Vein endothelial cell (primary cell): Measurements from ENCODE around the gene PLEKHH1. TPM values are rescaled to one million over a fixed set of nuclear protein-coding genes. Genes with fewer than 3 reads are reported as not detected.

ENCODE experiments used
- small RNA-seq: library from RNA; depleted of rRNA; stranded (forward); fragments of <200 nt; gene quantifications from one replicate; pipeline ENCODE3, GENCODE V24; 2012
- total RNA-seq: library from RNA; depleted of rRNA; stranded (reverse); fragments of >200 nt; gene quantifications from 2 replicates; pipeline ENCODE4 v1.2.3, GENCODE V29; 2012

Gene PLEKHH1
- total RNA-seq, result 0.10 and 0.33 TPM in 2 replicates

GRCh38 chr14:67532998-67533753 is at the start of gene PLEKHH1:
PLEKHH1 (plus strand) TSS chr14:67533290; CDS start chr14:67541868, 8,578 bp downstream.

GRCh38 chr14:67487937-67488893 is 44.9 kb upstream of the PLEKHH1 start, which contains the start of gene TMEM229B:
TMEM229B (minus strand) TSS chr14:67488721; CDS start chr14:67473923, 14,798 bp downstream.

GRCh38 chr14:67599698-67600561 is 66.8 kb downstream of the PLEKHH1 start, which contains the start of gene PIGH:
PIGH (minus strand) TSS chr14:67600268; CDS start chr14:67600203, 65 bp downstream.

GRCh38 chr14:67619446-67620216 is 86.5 kb downstream of the PLEKHH1 start, which contains the start of gene ARG2:
ARG2 (plus strand) TSS chr14:67619920; CDS start chr14:67619978, 58 bp downstream.

Small RNA genes lying within 50 kb of the gene (small RNA-seq; reads per million reads assigned to genes)
- gene AL132640.3 (not detected), gene RF00019 (not detected)

Other genes with a start within 250 kb of the PLEKHH1 start
- gene ATP6V1D, start 173.5 kb upstream of the PLEKHH1 start, total RNA-seq, result 72.2 and 85.7 TPM in 2 replicates
- 184 and 191 TPM in 2 replicates for gene EIF2S1, start 173.0 kb upstream of the PLEKHH1 start, total RNA-seq
- 1.6 and 2.9 TPM in 2 replicates for gene PLEK2, start 121.1 kb upstream of the PLEKHH1 start, total RNA-seq
- under 0.01 TPM in 2 replicates for gene TMEM229B, start 44.6 kb upstream of the PLEKHH1 start, total RNA-seq
- gene PIGH, start 67.0 kb downstream of the PLEKHH1 start, total RNA-seq, result 9.2 and 10.8 TPM in 2 replicates
- gene ARG2, start 86.6 kb downstream of the PLEKHH1 start, total RNA-seq, result 18.5 and 20.6 TPM in 2 replicates
- 50.0 and 54.2 TPM in 2 replicates for gene VTI1B, start 141.3 kb downstream of the PLEKHH1 start, total RNA-seq
- gene RDH11, start 162.5 kb downstream of the PLEKHH1 start, total RNA-seq, result 73.8 and 94.1 TPM in 2 replicates
- gene RDH12, start 168.6 kb downstream of the PLEKHH1 start, total RNA-seq, result not detected in 2 replicates